Psoas muscle (tissue), 8 donors: ENCODE data around the gene DDI1. TPM values are rescaled to one million over a fixed set of nuclear protein-coding genes. Genes with fewer than 3 reads are reported as not detected.

Source experiments
- ATAC-seq, 4 donors: fragments of 200-7000 bp; cut with Tn5 transposase; one replicate each; pipeline ENCODE4 v1.9.1; 2020; ENCODE audit warnings: moderate library complexity in 3 of 4, mild to moderate bottlenecking in 2 of 4
- DNase-seq, 2 donors: peaks; one replicate each; pipeline ENCODE4 v3.0.0-alpha.2; 2020
- H3K27ac ChIP-seq: fragments of 200-600 bp; one replicate; pipeline ENCODE4 v1.8.0; 2022
- H3K27me3 ChIP-seq, 3 donors: fragments of 200-600 bp in 1 of 3; one replicate each; pipeline versions ENCODE4 v1.6.1 to v1.8.0; 2013 to 2022; ENCODE audit warnings: low read length in 2 of 3, mild to moderate bottlenecking in 2 of 3, moderate library complexity in 1 of 3; ENCODE audit not compliant: insufficient read depth in 3 of 3
- H3K36me3 ChIP-seq, 2 donors: fragments of 200-600 bp in 1 of 2; one replicate each; pipeline versions ENCODE4 v1.6.1 to v1.8.0; 2013 to 2022; ENCODE audit warnings: low read depth in 1 of 2, mild to moderate bottlenecking in 1 of 2, moderate library complexity in 1 of 2; ENCODE audit not compliant: insufficient read depth in 1 of 2
- H3K4me1 ChIP-seq: fragments of 200-600 bp; one replicate; pipeline ENCODE4 v1.8.0; 2022
- H3K4me3 ChIP-seq: fragments of 200-600 bp; one replicate; pipeline ENCODE4 v1.8.0; 2022; ENCODE audit warnings: mild to moderate bottlenecking
- H3K9me3 ChIP-seq: fragments of 200-600 bp; one replicate; pipeline ENCODE4 v1.8.0; 2022
- CTCF ChIP-seq: fragments of 200-600 bp; IDR thresholded peaks from one replicate; pipeline ENCODE4 v1.8.0; 2022; ENCODE audit warnings: antibody characterized with exemption
- WGBS, 3 donors: extraction: QIAGEN DNeasy Blood & Tissue Kit; methylation state at CpG; one replicate each; pipeline versions ENCODE4 v1.1.6 to v1.1.7; 2013; 5-methylcytosine and 5-hydroxymethylcytosine counted together
- intact Hi-C, 2 donors: fragments of 100-400 bp; cut with DNase I; formaldehyde crosslinking; loops; one replicate each; pipeline versions ENCODE4 v1.11.0 to v1.14.2; 2022
- polyA plus RNA-seq, 3 donors: library from polyadenylated mRNA; stranded (reverse); fragments of 200-250 nt; gene quantifications; one replicate each; pipeline ENCODE4 v1.2.3, GENCODE V29; 2013
- total RNA-seq, 4 donors: library from RNA; stranded (reverse); fragmentation: NEBNext Ultra II Directional in 2 of 4; extraction: Animal tissue kit (Norgen Biotek cat#: 25700) in 2 of 4; gene quantifications; one replicate each; pipeline versions ENCODE4 v1.2.1 to v1.2.4, GENCODE V29; 2021 to 2023
- donor health status: healthy with polysubstance abuse.
- donor health status: DM: no; HTN: no; CAD: no; lungs with moderate emphysema.
- donor health status: Bipolar disorder and iron deficiency.
- donor health status: healthy.
- donor health status: DM: yes; HTN: yes; CAD: no.
- donor health status: DM: no; HTN: no; CAD: no.
- donor health status: DM: no; HTN: no; CAD: no.
- donor health status: DM: yes; HTN: yes; CAD: no.

DDI1 gene
- total and polyA plus RNA-seq, 7 donors, result not detected

- no peaks in the 10 kb centered on the region for H3K36me3 ChIP-seq
- intact Hi-C loops, result no loop called here
- H3K4me1 ChIP-seq, result no peaks in the 10 kb centered on the region
- DNase-seq (no peak), ATAC-seq (no peak)
- no peak for TF ChIP-seq CTCF
- WGBS, 3 donors, result 78 to 82% (median 82%) methylated on average over 5 of the region's 5 CpGs
- H3K27me3 ChIP-seq, result no peaks in the 10 kb centered on the region
- H3K9me3 ChIP-seq, result no peaks in the 10 kb centered on the region
- H3K27ac ChIP-seq, result no peak overlapping the region
- no peak overlapping the region for H3K4me3 ChIP-seq
Measured at GRCh38 chr11:104053743-104054478, 17.5 kb downstream of the DDI1 start.

GRCh38 chr11:104054911-104055529 lies 18.6 kb downstream of the DDI1 start:
- DNase-seq (no peak), ATAC-seq (no peak)
- intact Hi-C loops, result no loop called here
- WGBS, 3 donors, result 80 to 89% (median 85%) methylated on average over 4 of the region's 4 CpGs
- Histone ChIP-seq H3K36me3 (no peaks in the 10 kb centered on the region), H3K27ac (no peak overlapping the region), H3K4me3 (no peak overlapping the region), H3K9me3 (no peaks in the 10 kb centered on the region), H3K27me3 (no peaks in the 10 kb centered on the region), H3K4me1 (no peaks in the 10 kb centered on the region)
- no peak for TF ChIP-seq CTCF

GRCh38 chr11:104055596-104055995 lies 19.2 kb downstream of the DDI1 start:
- ATAC-seq (no peak), DNase-seq (no peak)
- no peaks in the 10 kb centered on the region for H3K27me3 ChIP-seq
- no peaks in the 10 kb centered on the region for H3K9me3 ChIP-seq
- intact Hi-C loops, result no loop called here
- no peak overlapping the region for H3K27ac ChIP-seq
- H3K36me3 ChIP-seq, result no peaks in the 10 kb centered on the region
- no peak for TF ChIP-seq CTCF
- no peaks in the 10 kb centered on the region for H3K4me1 ChIP-seq
- no peak overlapping the region for H3K4me3 ChIP-seq
- WGBS, 3 donors, result 83 to 92% (median 92%) methylated on average over 1 of the region's 1 CpG

GRCh38 chr11:104057908-104058307 lies 21.5 kb downstream of the DDI1 start:
- ATAC-seq, result no peak
- no peak overlapping the region for H3K27ac ChIP-seq
- no peak overlapping the region for H3K4me3 ChIP-seq
- no peak for DNase-seq
- 95 to 97% (median 95%) methylated on average over 5 of the region's 5 CpGs for WGBS, 3 donors
- no peaks in the 10 kb centered on the region for H3K27me3 ChIP-seq
- no peaks in the 10 kb centered on the region for H3K4me1 ChIP-seq
- no peaks in the 10 kb centered on the region for H3K36me3 ChIP-seq
- TF ChIP-seq CTCF, result no peak
- no peaks in the 10 kb centered on the region for H3K9me3 ChIP-seq
- intact Hi-C loops, result no loop called here
